ENCODE results near the gene CHP1. TPM values are rescaled to one million over a fixed set of nuclear protein-coding genes. Genes with fewer than 3 reads are reported as not detected.

Gene CHP1
- total and polyA plus RNA-seq, 9 of the 15 experiments (the other 6 are each of a cell fraction or from before 2014, with no cell fraction given), result 31.7 to 83.4 (median 67.6) TPM

- 0 out of 2 replicates have a peak, but pooled peaks cover 3% of the 10 kb centered on the region for H4K20me1 ChIP-seq (replicated peaks; ENCODE audit: control insufficient read depth, insufficient read depth, low read length)
- intact Hi-C loops (cut with micrococcal nuclease) (no loop called here), in situ Hi-C loops (cut with MboI) (no loop called here)
- H3K27me3 ChIP-seq (ENCODE audit: control insufficient read depth in 2 of 2, insufficient read depth in 2 of 2, low read length in 2 of 2), result no peaks in the 10 kb centered on the region
- 0 out of 2 replicates have a peak overlapping the region, but pooled peaks have one; percentile 0 for H2AFZ ChIP-seq (ENCODE audit: low read depth, low read length)
- H3K9ac ChIP-seq (ENCODE audit: insufficient read depth in 1 of 2, low read depth in 2 of 2, low read length in 2 of 2), result peak overlapping the region; percentile 4 to 46; a peak in 2 of 4 replicates
- peak overlapping the region; percentile 46; the same call in 1 of the 2 replicates for H3K4me2 ChIP-seq (ENCODE audit: insufficient read depth, low read length)
- ChIA-PET CTCF (ENCODE audit: low intra/inter-chr PET ratio) (no interaction called here), POLR2A (interaction anchor here (0.5 to 1.4 kb wide), 3 partner anchors 8 to 261 kb away, joined by 4 to 9 read pairs (median 4); partner anchors contain the start of genes CHP1 and EXD1)
- H3K4me3 ChIP-seq, result no peak overlapping the region
- H3K79me2 ChIP-seq (ENCODE audit: control insufficient read depth, insufficient read depth, low read length), result peaks cover 12% of the 10 kb centered on the region; the same call in 2 of the 3 replicates
- H3K36me3 ChIP-seq (ENCODE audit: control insufficient read depth, insufficient read depth, low read length), result peaks cover 46% of the 10 kb centered on the region
- peaks cover 4 to 10% of the 10 kb centered on the region in 2 experiments; a peak in 4 of 5 replicates for H3K4me1 ChIP-seq (replicated peaks in 1 of 2; ENCODE audit: control insufficient read depth in 2 of 2, insufficient read depth in 2 of 2, low read length in 2 of 2)
- ATAC-seq, result peak; percentile 74
- DNase-seq (ENCODE audit: extremely low read depth in 1 of 4, low spot score in 3 of 4), result peak; percentile 17 to 62 (median 28)
- FAIRE-seq, result peak; percentile 92
- 36% methylated on average over 6 of the region's 6 CpGs for WGBS (ENCODE audit: insufficient coverage, low coverage, missing lambda C conversion rate)
- no TSS peak for BruUV-seq (replicated peaks)
- peak overlapping the region; percentile 24 for H3K27ac ChIP-seq (ENCODE audit: extremely low read depth, low read depth, low read length)
- H3K9me1 ChIP-seq (ENCODE audit: control insufficient read depth, insufficient read depth, low read length), result peaks cover 3% of the 10 kb centered on the region
- H3K9me3 ChIP-seq (replicated peaks; ENCODE audit: control insufficient read depth, insufficient read depth, low read depth, low read length), result no peaks in the 10 kb centered on the region
- no peak for TF ChIP-seq RBM34 (IDR thresholded peaks at IDR 0.05; ENCODE audit: borderline replicate concordance, insufficient read depth, low read length)
- TF ChIP-seq DPF2 (IDR thresholded peaks at IDR 0.05), result peak; percentile 63
- no peak for TF ChIP-seq NR4A1 (CRISPR knock-in tag; IDR thresholded peaks at IDR 0.05)
- peak; percentile 30; the same call in 1 of the 2 replicates for TF ChIP-seq NR4A1 (tag; IDR thresholded peaks at IDR 0.05)
- TF ChIP-seq, protein P1, sequence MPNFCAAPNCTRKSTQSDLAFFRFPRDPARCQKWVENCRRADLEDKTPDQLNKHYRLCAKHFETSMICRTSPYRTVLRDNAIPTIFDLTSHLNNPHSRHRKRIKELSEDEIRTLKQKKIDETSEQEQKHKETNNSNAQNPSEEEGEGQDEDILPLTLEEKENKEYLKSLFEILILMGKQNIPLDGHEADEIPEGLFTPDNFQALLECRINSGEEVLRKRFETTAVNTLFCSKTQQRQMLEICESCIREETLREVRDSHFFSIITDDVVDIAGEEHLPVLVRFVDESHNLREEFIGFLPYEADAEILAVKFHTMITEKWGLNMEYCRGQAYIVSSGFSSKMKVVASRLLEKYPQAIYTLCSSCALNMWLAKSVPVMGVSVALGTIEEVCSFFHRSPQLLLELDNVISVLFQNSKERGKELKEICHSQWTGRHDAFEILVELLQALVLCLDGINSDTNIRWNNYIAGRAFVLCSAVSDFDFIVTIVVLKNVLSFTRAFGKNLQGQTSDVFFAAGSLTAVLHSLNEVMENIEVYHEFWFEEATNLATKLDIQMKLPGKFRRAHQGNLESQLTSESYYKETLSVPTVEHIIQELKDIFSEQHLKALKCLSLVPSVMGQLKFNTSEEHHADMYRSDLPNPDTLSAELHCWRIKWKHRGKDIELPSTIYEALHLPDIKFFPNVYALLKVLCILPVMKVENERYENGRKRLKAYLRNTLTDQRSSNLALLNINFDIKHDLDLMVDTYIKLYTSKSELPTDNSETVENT (CRISPR knock-in tag; IDR thresholded peaks at IDR 0.05), result no peak
- TF ChIP-seq ZNF175 (CRISPR knock-in tag; IDR thresholded peaks at IDR 0.05; ENCODE audit: low read depth), result no peak
- TF ChIP-seq, protein P2, sequence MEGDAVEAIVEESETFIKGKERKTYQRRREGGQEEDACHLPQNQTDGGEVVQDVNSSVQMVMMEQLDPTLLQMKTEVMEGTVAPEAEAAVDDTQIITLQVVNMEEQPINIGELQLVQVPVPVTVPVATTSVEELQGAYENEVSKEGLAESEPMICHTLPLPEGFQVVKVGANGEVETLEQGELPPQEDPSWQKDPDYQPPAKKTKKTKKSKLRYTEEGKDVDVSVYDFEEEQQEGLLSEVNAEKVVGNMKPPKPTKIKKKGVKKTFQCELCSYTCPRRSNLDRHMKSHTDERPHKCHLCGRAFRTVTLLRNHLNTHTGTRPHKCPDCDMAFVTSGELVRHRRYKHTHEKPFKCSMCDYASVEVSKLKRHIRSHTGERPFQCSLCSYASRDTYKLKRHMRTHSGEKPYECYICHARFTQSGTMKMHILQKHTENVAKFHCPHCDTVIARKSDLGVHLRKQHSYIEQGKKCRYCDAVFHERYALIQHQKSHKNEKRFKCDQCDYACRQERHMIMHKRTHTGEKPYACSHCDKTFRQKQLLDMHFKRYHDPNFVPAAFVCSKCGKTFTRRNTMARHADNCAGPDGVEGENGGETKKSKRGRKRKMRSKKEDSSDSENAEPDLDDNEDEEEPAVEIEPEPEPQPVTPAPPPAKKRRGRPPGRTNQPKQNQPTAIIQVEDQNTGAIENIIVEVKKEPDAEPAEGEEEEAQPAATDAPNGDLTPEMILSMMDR (IDR thresholded peaks at IDR 0.05 in 2 of 3, conservative IDR thresholded peaks at IDR 0.05 in 1 of 3; ENCODE audit: insufficient read depth in 2 of 3, low read depth in 1 of 3, low read length in 3 of 3), result no peak
- peak; percentile 72 for TF ChIP-seq SMAD1 (IDR thresholded peaks at IDR 0.05; ENCODE audit: low read depth, low read length, partially characterized antibody)
- no peak for TF ChIP-seq ELF4 (CRISPR knock-in tag; IDR thresholded peaks at IDR 0.05)
- no peak for TF ChIP-seq ZFX (CRISPR knock-in tag; IDR thresholded peaks at IDR 0.05)
- TF ChIP-seq POLR2H (tag; IDR thresholded peaks at IDR 0.05; ENCODE audit: low read depth), result no peak
- TF ChIP-seq BHLHE40 (IDR thresholded peaks at IDR 0.05; ENCODE audit: low read length), result peak; percentile 75
- no peak for TF ChIP-seq MEF2A (IDR thresholded peaks at IDR 0.05; ENCODE audit: control insufficient read depth, low read depth, low read length)
- peak; percentile 44; the same call in 1 of the 2 replicates for TF ChIP-seq ARID1B (IDR thresholded peaks at IDR 0.05)
- TF ChIP-seq WHSC1 (IDR thresholded peaks at IDR 0.05; ENCODE audit: low read length), result no peak
- peak; percentile 66; the same call in 1 of the 2 replicates for TF ChIP-seq ZKSCAN1 (IDR thresholded peaks at IDR 0.05; ENCODE audit: low read depth, low read length)
- TF ChIP-seq NFIX (CRISPR knock-in tag; IDR thresholded peaks at IDR 0.05; ENCODE audit: low read depth), result peak; percentile 93
- TF ChIP-seq ZNF445 (CRISPR knock-in tag; IDR thresholded peaks at IDR 0.05; ENCODE audit: low read depth), result no peak
Measured at GRCh38 chr15:41241221-41241964, 10.3 kb downstream of the CHP1 start.

Measured in K562 (cell line).